ENCODE measurements around the gene TTLL6. TPM values are rescaled to one million over a fixed set of nuclear protein-coding genes. Genes with fewer than 3 reads are reported as not detected.
A peak's percentile ranks its signal among the peaks of the same experiment; 100 is the strongest.
"Not testable (repeated sequence)": the region's sequence is repeated elsewhere in the genome, so short reads cannot be mapped to it uniquely, and the experiment has no call there.

Gene TTLL6
- total RNA-seq, 2 donors from 2014 or later: 0.26 TPM; not detected in 1

- ATAC-seq: peak; percentile 79
- Histone ChIP-seq H3K27ac (peak overlapping the region; percentile 32 to 83 (median 51)), H3K27me3 (no peaks in the 10 kb centered on the region), H3K36me3 (replicated peaks in 1 of 2; ENCODE audit: insufficient read depth in 1 of 2, low read depth in 2 of 2) (peaks cover 0 to 7% of the 10 kb centered on the region in 2 donors), H3K4me3 (no peak overlapping the region), H3K9me3 (no peaks in the 10 kb centered on the region), H3K4me1 (peaks cover 19% of the 10 kb centered on the region)
- WGBS, 2 donors: 22 to 24% methylated on average over 3 of the region's 3 CpGs
- no peak for TF ChIP-seq POLR2A (IDR thresholded peaks at IDR 0.05)
- no peak for TF ChIP-seq CTCF (IDR thresholded peaks at IDR 0.05)
- intact Hi-C loops (cut with DNase I): no loop called here
- peak in 3 of 4 donors; percentile 7 to 57 (median 17) for DNase-seq
Measured at GRCh38 chr17:48841395-48841831, 24.4 kb upstream of the TTLL6 start.

- Histone ChIP-seq H3K9me3 (no peaks in the 10 kb centered on the region), H3K4me1 (peaks cover 25% of the 10 kb centered on the region), H3K4me3 (no peak overlapping the region), H3K27ac (peak overlapping the region in 3 of 4 donors; percentile 32 to 83 (median 69)), H3K36me3 (replicated peaks in 1 of 2; ENCODE audit: insufficient read depth in 1 of 2, low read depth in 2 of 2) (peaks cover 0 to 7% of the 10 kb centered on the region in 2 donors), H3K27me3 (no peaks in the 10 kb centered on the region)
- DNase-seq: no peak
- 75 to 78% methylated on average over 3 of the region's 3 CpGs for WGBS, 2 donors
- no peak for ATAC-seq
- intact Hi-C loops (cut with DNase I): no loop called here
- TF ChIP-seq POLR2A (IDR thresholded peaks at IDR 0.05): no peak
- TF ChIP-seq CTCF (IDR thresholded peaks at IDR 0.05): no peak
Measured at GRCh38 chr17:48840441-48840840, 23.4 kb upstream of the TTLL6 start.

- peaks cover 28% of the 10 kb centered on the region for H3K4me1 ChIP-seq
- intact Hi-C loops (cut with DNase I); H3K9me3 ChIP-seq; H3K4me3 ChIP-seq; H3K27me3 ChIP-seq; ATAC-seq; DNase-seq; H3K27ac ChIP-seq; H3K36me3 ChIP-seq (replicated peaks in 1 of 2; ENCODE audit: insufficient read depth in 1 of 2, low read depth in 2 of 2): not testable (repeated sequence)
- 82 to 90% methylated on average over 4 of the region's 4 CpGs for WGBS, 2 donors
Measured at GRCh38 chr17:48837458-48837857, 20.4 kb upstream of the TTLL6 start.

GRCh38 chr17:48835971-48836370 is 18.9 kb upstream of the TTLL6 start:
- H3K27ac ChIP-seq: no peak overlapping the region

GRCh38 chr17:48834973-48835372 is 17.9 kb upstream of the TTLL6 start:
- 60 to 72% methylated on average over 2 of the region's 2 CpGs for WGBS, 2 donors
- TF ChIP-seq CTCF (IDR thresholded peaks at IDR 0.05) (no peak), POLR2A (IDR thresholded peaks at IDR 0.05) (no peak)
- H3K27ac ChIP-seq: no peak overlapping the region
- no peaks in the 10 kb centered on the region for H3K9me3 ChIP-seq
- no peaks in the 10 kb centered on the region for H3K27me3 ChIP-seq
- DNase-seq: no peak
- H3K36me3 ChIP-seq (replicated peaks in 1 of 2; ENCODE audit: insufficient read depth in 1 of 2, low read depth in 2 of 2): no peaks in the 10 kb centered on the region
- H3K4me3 ChIP-seq: no peak overlapping the region
- intact Hi-C loops (cut with DNase I): no loop called here
- H3K4me1 ChIP-seq: peaks cover 24% of the 10 kb centered on the region
- ATAC-seq: no peak

More at GRCh38 chr17:48835971-48836370, 18.9 kb upstream of the TTLL6 start:
- no peaks in the 10 kb centered on the region for H3K36me3 ChIP-seq (replicated peaks in 1 of 2; ENCODE audit: insufficient read depth in 1 of 2, low read depth in 2 of 2)
- ATAC-seq: no peak
- H3K4me3 ChIP-seq: no peak overlapping the region
- no peaks in the 10 kb centered on the region for H3K9me3 ChIP-seq
- H3K4me1 ChIP-seq: peaks cover 30% of the 10 kb centered on the region
- WGBS, 2 donors: 85 to 100% methylated on average over 2 of the region's 2 CpGs
- no peak for DNase-seq
- intact Hi-C loops (cut with DNase I): no loop called here
- no peak for TF ChIP-seq POLR2A (IDR thresholded peaks at IDR 0.05)
- TF ChIP-seq CTCF (IDR thresholded peaks at IDR 0.05): no peak
- H3K27me3 ChIP-seq: no peaks in the 10 kb centered on the region

Measured in body of pancreas (tissue), 4 donors.